ENCODE data around the gene DNM3. TPM values are rescaled to one million over a fixed set of nuclear protein-coding genes. Genes with fewer than 3 reads are reported as not detected.

The DNM3 gene
- total and polyA plus RNA-seq, 9 of the 15 experiments (the other 6 are each of a cell fraction or from before 2014, with no cell fraction given), result 0.08 to 0.36 (median 0.22) TPM; not detected in 1

DNA sequence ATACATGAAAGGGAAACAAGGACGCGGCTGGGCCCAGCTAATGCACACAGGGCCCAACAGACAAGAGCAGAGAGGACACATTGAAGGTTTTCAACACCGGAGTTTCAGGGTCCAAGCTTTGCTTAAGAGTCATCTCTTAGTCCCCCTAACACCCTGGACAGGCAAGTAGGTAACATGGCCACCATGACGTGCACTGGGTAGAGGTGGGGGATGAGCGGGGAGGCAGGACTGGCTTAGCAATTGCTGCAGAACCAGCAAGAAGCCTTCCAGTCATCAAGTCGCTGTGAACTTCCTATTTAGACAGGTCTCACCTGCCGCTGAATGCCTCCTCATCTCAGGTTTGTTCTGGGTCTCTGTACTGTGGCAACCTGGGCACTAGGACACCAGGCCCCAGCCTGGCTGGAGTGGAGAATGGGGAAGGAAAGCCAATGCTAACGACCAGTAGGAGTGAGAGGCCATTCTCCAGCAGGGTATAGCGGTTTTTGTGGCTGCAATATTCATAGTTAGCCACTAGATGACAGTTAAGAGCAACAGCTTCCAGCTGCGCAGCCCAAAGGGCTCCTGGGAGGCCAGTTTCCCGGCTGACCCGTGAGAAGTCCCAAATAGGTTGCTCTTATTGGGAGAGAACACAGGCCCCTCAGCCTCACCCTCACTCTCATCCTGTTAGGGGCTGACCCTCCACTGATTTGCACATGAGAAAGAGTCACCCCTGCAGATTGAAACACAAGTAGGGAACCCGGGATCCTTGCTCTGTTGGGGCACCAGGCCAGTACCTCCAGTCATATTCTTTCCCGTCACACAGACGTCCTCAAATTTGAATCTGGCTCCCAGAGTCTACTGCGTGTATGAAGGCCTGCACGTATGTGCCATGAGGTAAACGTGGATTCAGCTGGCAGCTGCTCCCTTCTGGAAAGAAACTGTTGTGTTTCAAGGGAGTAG lies 608.6 kb downstream of the DNM3 start (continued):
- TF ChIP-seq TGIF2 (CRISPR knock-in tag; IDR thresholded peaks at IDR 0.05), result 0 out of 2 replicates have a peak, but pooled peaks have one; percentile 39
- TF ChIP-seq CTBP1 (IDR thresholded peaks at IDR 0.05; ENCODE audit: borderline replicate concordance), result peak; percentile 21; the same call in 1 of the 2 replicates
- 0 out of 2 replicates have a peak, but pooled peaks have one; percentile 12 for TF ChIP-seq ZNF41 (CRISPR knock-in tag; conservative IDR thresholded peaks at IDR 0.05)
- 0 out of 2 replicates have a peak, but pooled peaks have one; percentile 9 for TF ChIP-seq SMAD3 (CRISPR knock-in tag; conservative IDR thresholded peaks at IDR 0.05)
- TF ChIP-seq ZKSCAN1 (IDR thresholded peaks at IDR 0.05; ENCODE audit: low read depth, low read length), result 0 out of 2 replicates have a peak, but pooled peaks have one; percentile 8
- TF ChIP-seq, protein P1, sequence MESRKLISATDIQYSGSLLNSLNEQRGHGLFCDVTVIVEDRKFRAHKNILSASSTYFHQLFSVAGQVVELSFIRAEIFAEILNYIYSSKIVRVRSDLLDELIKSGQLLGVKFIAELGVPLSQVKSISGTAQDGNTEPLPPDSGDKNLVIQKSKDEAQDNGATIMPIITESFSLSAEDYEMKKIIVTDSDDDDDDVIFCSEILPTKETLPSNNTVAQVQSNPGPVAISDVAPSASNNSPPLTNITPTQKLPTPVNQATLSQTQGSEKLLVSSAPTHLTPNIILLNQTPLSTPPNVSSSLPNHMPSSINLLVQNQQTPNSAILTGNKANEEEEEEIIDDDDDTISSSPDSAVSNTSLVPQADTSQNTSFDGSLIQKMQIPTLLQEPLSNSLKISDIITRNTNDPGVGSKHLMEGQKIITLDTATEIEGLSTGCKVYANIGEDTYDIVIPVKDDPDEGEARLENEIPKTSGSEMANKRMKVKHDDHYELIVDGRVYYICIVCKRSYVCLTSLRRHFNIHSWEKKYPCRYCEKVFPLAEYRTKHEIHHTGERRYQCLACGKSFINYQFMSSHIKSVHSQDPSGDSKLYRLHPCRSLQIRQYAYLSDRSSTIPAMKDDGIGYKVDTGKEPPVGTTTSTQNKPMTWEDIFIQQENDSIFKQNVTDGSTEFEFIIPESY (CRISPR knock-in tag; IDR thresholded peaks at IDR 0.05), result peak; percentile 73; the same call in 1 of the 2 replicates
- no peak for TF ChIP-seq C11orf30 (IDR thresholded peaks at IDR 0.05; ENCODE audit: low read depth)
- TF ChIP-seq, protein P2, sequence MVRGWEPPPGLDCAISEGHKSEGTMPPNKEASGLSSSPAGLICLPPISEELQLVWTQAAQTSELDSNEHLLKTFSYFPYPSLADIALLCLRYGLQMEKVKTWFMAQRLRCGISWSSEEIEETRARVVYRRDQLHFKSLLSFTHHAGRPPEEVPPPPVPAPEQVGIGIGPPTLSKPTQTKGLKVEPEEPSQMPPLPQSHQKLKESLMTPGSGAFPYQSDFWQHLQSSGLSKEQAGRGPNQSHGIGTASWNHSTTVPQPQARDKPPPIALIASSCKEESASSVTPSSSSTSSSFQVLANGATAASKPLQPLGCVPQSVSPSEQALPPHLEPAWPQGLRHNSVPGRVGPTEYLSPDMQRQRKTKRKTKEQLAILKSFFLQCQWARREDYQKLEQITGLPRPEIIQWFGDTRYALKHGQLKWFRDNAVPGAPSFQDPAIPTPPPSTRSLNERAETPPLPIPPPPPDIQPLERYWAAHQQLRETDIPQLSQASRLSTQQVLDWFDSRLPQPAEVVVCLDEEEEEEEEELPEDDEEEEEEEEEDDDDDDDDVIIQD (CRISPR knock-in tag; IDR thresholded peaks at IDR 0.05), result no peak
- 0 out of 2 replicates have a peak, but pooled peaks have one; percentile 9 for TF ChIP-seq ZNF583 (CRISPR knock-in tag; IDR thresholded peaks at IDR 0.05)
- TF ChIP-seq, protein P3, sequence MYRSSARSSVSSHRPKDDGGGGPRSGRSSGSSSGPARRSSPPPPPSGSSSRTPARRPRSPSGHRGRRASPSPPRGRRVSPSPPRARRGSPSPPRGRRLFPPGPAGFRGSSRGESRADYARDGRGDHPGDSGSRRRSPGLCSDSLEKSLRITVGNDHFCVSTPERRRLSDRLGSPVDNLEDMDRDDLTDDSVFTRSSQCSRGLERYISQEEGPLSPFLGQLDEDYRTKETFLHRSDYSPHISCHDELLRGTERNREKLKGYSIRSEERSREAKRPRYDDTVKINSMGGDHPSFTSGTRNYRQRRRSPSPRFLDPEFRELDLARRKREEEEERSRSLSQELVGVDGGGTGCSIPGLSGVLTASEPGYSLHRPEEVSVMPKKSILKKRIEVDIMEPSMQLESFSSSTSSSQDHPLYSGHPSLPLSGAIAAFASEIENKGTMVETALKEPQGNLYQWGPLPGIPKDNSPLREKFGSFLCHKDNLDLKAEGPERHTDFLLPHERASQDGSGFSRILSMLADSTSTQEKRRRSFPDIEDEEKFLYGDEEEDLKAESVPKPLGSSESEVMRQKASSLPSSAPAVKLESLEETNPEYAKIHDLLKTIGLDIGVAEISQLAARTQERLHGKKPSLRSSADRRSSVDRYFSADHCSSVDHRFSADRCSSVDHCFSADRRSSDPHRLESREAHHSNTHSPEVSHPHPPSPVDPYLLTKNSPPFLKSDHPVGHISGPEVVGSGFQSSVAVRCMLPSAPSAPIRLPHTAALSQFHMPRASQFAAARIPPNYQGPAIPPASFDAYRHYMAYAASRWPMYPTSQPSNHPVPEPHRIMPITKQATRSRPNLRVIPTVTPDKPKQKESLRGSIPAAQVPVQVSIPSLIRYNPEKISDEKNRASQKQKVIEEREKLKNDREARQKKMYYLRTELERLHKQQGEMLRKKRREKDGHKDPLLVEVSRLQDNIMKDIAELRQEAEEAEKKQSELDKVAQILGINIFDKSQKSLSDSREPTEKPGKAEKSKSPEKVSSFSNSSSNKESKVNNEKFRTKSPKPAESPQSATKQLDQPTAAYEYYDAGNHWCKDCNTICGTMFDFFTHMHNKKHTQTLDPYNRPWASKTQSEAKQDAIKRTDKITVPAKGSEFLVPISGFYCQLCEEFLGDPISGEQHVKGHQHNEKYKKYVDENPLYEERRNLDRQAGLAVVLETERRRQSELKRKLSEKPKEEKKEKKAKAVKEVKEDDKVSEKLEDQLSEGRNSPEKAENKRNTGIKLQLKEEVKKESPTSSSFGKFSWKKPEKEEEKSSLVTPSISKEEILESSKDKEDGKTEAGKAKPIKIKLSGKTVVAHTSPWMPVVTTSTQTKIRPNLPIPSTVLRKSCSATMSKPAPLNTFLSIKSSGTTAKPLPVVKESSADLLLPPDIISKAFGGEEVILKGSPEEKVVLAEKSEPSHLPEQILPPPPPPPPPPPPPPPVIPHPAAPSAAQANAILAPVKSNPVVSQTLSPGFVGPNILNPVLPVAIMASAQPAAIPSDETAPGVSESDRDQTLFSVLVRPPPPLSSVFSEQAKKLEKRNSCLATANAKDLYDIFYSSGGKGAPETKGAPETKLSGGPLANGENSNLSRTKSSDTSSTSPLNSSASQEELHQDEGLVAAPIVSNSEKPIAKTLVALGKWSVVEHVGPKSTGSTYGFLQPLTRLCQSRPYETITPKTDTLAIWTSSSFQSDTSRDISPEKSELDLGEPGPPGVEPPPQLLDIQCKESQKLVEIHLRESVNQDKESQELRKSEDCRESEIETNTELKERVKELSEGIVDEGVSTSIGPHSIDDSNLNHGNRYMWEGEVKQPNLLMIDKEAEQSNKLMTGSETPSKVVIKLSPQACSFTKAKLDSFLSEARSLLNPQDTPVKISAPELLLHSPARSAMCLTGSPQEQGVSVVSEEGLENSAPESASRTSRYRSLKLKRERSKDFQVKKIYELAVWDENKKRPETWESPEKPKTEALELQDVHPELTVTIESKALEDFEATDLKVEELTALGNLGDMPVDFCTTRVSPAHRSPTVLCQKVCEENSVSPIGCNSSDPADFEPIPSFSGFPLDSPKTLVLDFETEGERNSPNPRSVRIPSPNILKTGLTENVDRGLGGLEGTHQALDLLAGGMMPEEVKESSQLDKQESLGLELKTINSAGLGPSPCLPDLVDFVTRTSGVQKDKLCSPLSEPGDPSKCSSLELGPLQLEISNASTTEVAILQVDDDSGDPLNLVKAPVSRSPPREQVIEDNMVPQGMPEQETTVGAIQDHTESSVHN (IDR thresholded peaks at IDR 0.05; ENCODE audit: borderline replicate concordance in 1 of 2, low read depth in 1 of 2), result no peak
- TF ChIP-seq, protein P4, sequence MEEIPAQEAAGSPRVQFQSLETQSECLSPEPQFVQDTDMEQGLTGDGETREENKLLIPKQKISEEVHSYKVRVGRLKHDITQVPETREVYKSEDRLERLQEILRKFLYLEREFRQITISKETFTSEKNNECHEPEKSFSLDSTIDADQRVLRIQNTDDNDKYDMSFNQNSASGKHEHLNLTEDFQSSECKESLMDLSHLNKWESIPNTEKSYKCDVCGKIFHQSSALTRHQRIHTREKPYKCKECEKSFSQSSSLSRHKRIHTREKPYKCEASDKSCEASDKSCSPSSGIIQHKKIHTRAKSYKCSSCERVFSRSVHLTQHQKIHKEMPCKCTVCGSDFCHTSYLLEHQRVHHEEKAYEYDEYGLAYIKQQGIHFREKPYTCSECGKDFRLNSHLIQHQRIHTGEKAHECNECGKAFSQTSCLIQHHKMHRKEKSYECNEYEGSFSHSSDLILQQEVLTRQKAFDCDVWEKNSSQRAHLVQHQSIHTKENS (CRISPR knock-in tag; IDR thresholded peaks at IDR 0.05), result no peak
- TF ChIP-seq LCOR (CRISPR knock-in tag; IDR thresholded peaks at IDR 0.05), result 0 out of 2 replicates have a peak, but pooled peaks have one; percentile 50
